GM19372 (cell line): ENCODE results near the gene ICE2.
"Not testable (repeated sequence)": the region's sequence is repeated elsewhere in the genome, so short reads cannot be mapped to it uniquely, and the experiment has no call there.

Experiments used
- ATAC-seq: cut with Tn5 transposase; IDR thresholded peaks from one replicate; pipeline ENCODE4 v1.9.1; 2021; ENCODE audit warnings: mild to moderate bottlenecking, low read depth, moderate library complexity; ENCODE audit not compliant: unreplicated experiment

Gene ICE2

GRCh38 chr15:60448668-60449360, 30.1 kb downstream of the ICE2 start:
- ATAC-seq, result no peak

- ATAC-seq, result no peak
Measured at GRCh38 chr15:60444289-60444912, 34.5 kb downstream of the ICE2 start.

- ATAC-seq, result no peak
Measured at GRCh38 chr15:60442763-60443162, 36.2 kb downstream of the ICE2 start.

GRCh38 chr15:60442031-60442650, 36.8 kb downstream of the ICE2 start:
- no peak for ATAC-seq

- no peak for ATAC-seq
Measured at GRCh38 chr15:60441331-60441730, 37.6 kb downstream of the ICE2 start.

GRCh38 chr15:60438646-60439045, 40.3 kb downstream of the ICE2 start:
- no peak for ATAC-seq

GRCh38 chr15:60428935-60429334, 50.0 kb downstream of the ICE2 start:
- ATAC-seq, result no peak

- ATAC-seq, result no peak
Measured at GRCh38 chr15:60426870-60427508, 52.0 kb downstream of the ICE2 start.

- ATAC-seq, result no peak
Measured at GRCh38 chr15:60425461-60425860, 53.5 kb downstream of the ICE2 start.

GRCh38 chr15:60424006-60424405, 54.9 kb downstream of the ICE2 start:
- ATAC-seq, result no peak

GRCh38 chr15:60423537-60423936, 55.4 kb downstream of the ICE2 start:
- ATAC-seq, result no peak

GRCh38 chr15:60421544-60421943, 57.4 kb downstream of the ICE2 start:
- ATAC-seq, result no peak

- ATAC-seq, result no peak
Measured at GRCh38 chr15:60420203-60420716, 58.7 kb downstream of the ICE2 start.

GRCh38 chr15:60419753-60420152, 59.2 kb downstream of the ICE2 start:
- no peak for ATAC-seq

- no peak for ATAC-seq
Measured at GRCh38 chr15:60418096-60418495, 60.8 kb downstream of the ICE2 start.

GRCh38 chr15:60417112-60417511, 61.8 kb downstream of the ICE2 start:
- ATAC-seq, result no peak

GRCh38 chr15:60416484-60416883, 62.5 kb downstream of the ICE2 start:
- ATAC-seq, result no peak

GRCh38 chr15:60414016-60414682, 64.8 kb downstream of the ICE2 start:
- ATAC-seq, result no peak

GRCh38 chr15:60413231-60413824, 65.6 kb downstream of the ICE2 start:
- ATAC-seq, result no peak

- not testable (repeated sequence) for ATAC-seq
Measured at GRCh38 chr15:60412807-60413206, 66.1 kb downstream of the ICE2 start.
